Spleen (tissue), 7 donors: ENCODE data around the gene NMNAT2.

ENCODE experiments used
- POLR2A ChIP-seq, 3 donors: fragments of 450-650 bp; IDR thresholded peaks; one replicate each; pipeline ENCODE4 v1.5.1; 2017; ENCODE audit warnings: antibody characterized with exemption in 3 of 3, mild to moderate bottlenecking in 1 of 3
- POLR2AphosphoS5 ChIP-seq, 3 donors: sonication (generic); formaldehyde crosslinking; IDR thresholded peaks; one replicate each; pipeline ENCODE4 v1.5.1; 2017; ENCODE audit warnings: antibody characterized with exemption in 3 of 3
- TF ChIP-seq, protein P1 (sequence below), 11 experiments: fragments of 200-600 bp in 7 of 11; fragments of 450-650 bp in 4 of 11; sonication (generic) in 4 of 11; IDR thresholded peaks in 8 of 11; conservative IDR thresholded peaks in 3 of 11; 1 replicate in 7 of 11; 2 replicates in 4 of 11; pipeline versions ENCODE4 v1.4.0 to v1.8.0; 2016 to 2021; ENCODE audit warnings: antibody characterized with exemption in 11 of 11, inconsistent platforms in 4 of 11, mild to moderate bottlenecking in 1 of 11
- donor health status: DM: no; HTN: no; CAD: no; lungs with moderate emphysema.
- donor health status: DM: no; HTN: no; CAD: no.
- donor health status: DM: no; HTN: no; CAD: no.

DNA sequence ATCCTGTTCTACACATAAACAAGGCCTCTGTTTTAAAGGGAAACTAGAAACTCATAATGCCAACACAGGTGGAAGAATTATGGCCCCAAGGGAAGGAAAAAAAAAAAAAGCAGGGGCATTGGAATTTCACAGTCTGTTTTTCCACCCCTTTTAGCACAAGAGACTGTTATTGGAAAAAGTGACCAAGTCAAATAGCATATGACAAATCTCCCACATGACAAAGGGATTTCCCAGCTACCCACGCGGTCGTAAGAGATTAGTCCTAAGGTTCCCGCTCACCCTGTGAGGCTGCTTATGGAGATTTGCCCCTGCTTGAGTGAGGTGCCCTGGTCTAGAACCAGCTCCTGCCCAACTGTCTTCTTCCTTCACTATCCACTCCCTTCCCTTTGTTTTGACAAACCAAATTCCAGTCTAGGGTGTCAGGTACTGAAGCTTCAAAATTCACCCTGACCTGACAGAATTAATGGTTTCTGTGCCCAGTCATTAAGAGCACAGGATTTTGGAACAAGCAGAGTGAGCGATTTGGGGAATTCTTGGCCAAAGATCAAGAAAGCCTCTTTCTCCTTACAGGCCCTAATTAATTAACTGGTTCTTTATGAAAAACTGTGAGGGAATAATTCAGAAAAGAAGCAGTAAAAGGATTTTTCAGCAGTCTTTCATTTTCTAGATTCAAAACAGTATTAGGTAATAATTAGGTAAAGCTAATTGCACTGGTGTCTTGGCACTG, 107.3 kb downstream of the NMNAT2 start:
- TF ChIP-seq, protein P1, sequence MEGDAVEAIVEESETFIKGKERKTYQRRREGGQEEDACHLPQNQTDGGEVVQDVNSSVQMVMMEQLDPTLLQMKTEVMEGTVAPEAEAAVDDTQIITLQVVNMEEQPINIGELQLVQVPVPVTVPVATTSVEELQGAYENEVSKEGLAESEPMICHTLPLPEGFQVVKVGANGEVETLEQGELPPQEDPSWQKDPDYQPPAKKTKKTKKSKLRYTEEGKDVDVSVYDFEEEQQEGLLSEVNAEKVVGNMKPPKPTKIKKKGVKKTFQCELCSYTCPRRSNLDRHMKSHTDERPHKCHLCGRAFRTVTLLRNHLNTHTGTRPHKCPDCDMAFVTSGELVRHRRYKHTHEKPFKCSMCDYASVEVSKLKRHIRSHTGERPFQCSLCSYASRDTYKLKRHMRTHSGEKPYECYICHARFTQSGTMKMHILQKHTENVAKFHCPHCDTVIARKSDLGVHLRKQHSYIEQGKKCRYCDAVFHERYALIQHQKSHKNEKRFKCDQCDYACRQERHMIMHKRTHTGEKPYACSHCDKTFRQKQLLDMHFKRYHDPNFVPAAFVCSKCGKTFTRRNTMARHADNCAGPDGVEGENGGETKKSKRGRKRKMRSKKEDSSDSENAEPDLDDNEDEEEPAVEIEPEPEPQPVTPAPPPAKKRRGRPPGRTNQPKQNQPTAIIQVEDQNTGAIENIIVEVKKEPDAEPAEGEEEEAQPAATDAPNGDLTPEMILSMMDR (IDR thresholded peaks at IDR 0.05 in 8 of 11, conservative IDR thresholded peaks at IDR 0.05 in 3 of 11): no peak
- no peak for TF ChIP-seq POLR2A (IDR thresholded peaks at IDR 0.05)
- TF ChIP-seq POLR2AphosphoS5 (IDR thresholded peaks at IDR 0.05): no peak
